ENCODE measurements around the gene CCNF. TPM values are rescaled to one million over a fixed set of nuclear protein-coding genes. Genes with fewer than 3 reads are reported as not detected.

CCNF gene
- total RNA-seq, 2 experiments from 2014 or later: 0.81 to 1.3 TPM

DNA sequence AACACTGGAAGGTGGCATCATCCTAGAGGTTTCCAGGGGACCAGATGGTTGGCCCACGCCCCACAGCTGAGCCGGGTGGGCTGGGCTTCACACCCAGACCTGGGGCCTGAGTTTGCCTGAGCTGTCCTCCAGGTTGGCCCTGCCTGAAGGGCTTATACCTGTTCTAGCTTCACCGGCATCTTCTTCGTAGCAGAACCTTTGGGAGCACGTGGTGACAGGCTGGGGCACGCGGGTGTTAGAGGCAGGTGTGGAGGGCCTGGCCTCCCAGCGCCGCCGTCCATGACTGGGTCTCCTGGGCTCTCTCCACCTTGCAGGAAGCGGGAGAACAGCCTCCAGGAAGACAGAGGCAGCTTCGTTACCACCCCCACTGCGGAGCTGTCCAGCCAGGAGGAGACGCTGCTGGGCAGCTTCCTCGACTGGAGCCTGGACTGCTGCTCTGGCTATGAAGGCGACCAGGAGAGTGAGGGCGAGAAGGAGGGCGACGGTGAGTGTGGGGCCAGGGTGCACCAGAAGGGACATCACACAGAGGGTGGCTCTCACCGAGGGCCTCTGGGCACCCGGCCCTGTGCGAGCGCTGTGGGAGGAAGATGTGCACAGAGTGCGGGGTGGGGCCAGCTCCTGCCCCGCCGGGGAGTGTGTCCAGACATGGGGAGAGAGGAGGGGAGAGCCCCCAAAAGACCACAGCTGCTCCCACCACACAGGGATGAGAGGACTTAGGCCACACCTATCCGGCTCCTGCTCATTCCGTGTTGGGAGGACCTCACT, 26.0 kb downstream of the CCNF start:
- Histone ChIP-seq H3K27ac (ENCODE audit: low read depth in 1 of 2, low read length in 2 of 2) (no peak overlapping the region), H3K9me3 (ENCODE audit: control insufficient read depth in 1 of 2, insufficient read depth in 1 of 2, low read length in 2 of 2) (no peaks in the 10 kb centered on the region), H3K4me1 (ENCODE audit: insufficient read depth, low read length) (peaks cover 16% of the 10 kb centered on the region), H3K4me3 (ENCODE audit: low read length) (no peak overlapping the region), H3K36me3 (ENCODE audit: insufficient read depth, low read length) (peaks cover 9% of the 10 kb centered on the region), H3K27me3 (ENCODE audit: control insufficient read depth in 1 of 2, insufficient read depth in 2 of 2, low read length in 2 of 2) (no peaks in the 10 kb centered on the region)
- Mint-ChIP-seq H3K36me3 (ENCODE audit: low read depth) (peaks cover 9% of the 10 kb centered on the region), H3K27ac (no peak overlapping the region), H3K9me3 (no peaks in the 10 kb centered on the region), H3K4me1 (ENCODE audit: low read depth) (peaks cover 5% of the 10 kb centered on the region), H3K4me3 (no peak overlapping the region), H3K27me3 (no peaks in the 10 kb centered on the region)
- POLR2A ChIA-PET: interaction anchor here (0.8 kb wide), 1 partner anchor 13 kb away, joined by 3 read pairs; no protein-coding TSS in a partner anchor
- intact Hi-C loops (cut with DNase I, micrococcal nuclease): no loop called here
- DNase-seq: no peak
- CTCF ChIA-PET: no interaction called here
- TF ChIP-seq, protein P1, sequence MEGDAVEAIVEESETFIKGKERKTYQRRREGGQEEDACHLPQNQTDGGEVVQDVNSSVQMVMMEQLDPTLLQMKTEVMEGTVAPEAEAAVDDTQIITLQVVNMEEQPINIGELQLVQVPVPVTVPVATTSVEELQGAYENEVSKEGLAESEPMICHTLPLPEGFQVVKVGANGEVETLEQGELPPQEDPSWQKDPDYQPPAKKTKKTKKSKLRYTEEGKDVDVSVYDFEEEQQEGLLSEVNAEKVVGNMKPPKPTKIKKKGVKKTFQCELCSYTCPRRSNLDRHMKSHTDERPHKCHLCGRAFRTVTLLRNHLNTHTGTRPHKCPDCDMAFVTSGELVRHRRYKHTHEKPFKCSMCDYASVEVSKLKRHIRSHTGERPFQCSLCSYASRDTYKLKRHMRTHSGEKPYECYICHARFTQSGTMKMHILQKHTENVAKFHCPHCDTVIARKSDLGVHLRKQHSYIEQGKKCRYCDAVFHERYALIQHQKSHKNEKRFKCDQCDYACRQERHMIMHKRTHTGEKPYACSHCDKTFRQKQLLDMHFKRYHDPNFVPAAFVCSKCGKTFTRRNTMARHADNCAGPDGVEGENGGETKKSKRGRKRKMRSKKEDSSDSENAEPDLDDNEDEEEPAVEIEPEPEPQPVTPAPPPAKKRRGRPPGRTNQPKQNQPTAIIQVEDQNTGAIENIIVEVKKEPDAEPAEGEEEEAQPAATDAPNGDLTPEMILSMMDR (IDR thresholded peaks at IDR 0.05): no peak
- ATAC-seq (ENCODE audit: poor library complexity): no peak

DNA sequence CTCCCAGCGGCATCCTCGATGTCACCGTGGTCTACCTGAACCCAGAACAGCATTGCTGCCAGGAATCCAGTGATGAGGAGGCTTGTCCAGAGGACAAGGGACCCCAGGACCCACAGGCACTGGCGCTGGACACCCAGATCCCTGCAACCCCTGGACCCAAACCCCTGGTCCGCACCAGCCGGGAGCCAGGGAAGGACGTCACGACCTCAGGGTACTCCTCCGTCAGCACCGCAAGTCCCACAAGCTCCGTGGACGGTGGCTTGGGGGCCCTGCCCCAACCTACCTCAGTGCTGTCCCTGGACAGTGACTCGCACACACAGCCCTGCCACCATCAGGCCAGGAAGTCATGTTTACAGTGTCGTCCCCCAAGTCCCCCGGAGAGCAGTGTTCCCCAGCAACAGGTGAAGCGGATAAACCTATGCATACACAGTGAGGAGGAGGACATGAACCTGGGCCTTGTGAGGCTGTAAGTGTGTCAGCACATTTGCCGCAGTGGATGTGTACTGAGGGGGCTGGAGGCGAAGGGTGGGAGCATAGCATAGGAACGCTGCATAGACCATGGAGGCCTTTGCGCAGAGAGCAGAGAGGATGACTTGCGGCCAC, 27.4 kb downstream of the CCNF start:
- Histone ChIP-seq H3K4me1 (ENCODE audit: insufficient read depth, low read length) (peaks cover 21% of the 10 kb centered on the region), H3K27me3 (ENCODE audit: control insufficient read depth in 1 of 2, insufficient read depth in 2 of 2, low read length in 2 of 2) (no peaks in the 10 kb centered on the region), H3K27ac (ENCODE audit: low read depth in 1 of 2, low read length in 2 of 2) (no peak overlapping the region), H3K9me3 (ENCODE audit: control insufficient read depth in 1 of 2, insufficient read depth in 1 of 2, low read length in 2 of 2) (no peaks in the 10 kb centered on the region), H3K36me3 (ENCODE audit: insufficient read depth, low read length) (peaks cover 7% of the 10 kb centered on the region), H3K4me3 (ENCODE audit: low read length) (no peak overlapping the region)
- intact Hi-C loops (cut with DNase I, micrococcal nuclease): no loop called here
- CTCF ChIA-PET: no interaction called here
- Mint-ChIP-seq H3K4me1 (ENCODE audit: low read depth) (peaks cover 5% of the 10 kb centered on the region), H3K36me3 (ENCODE audit: low read depth) (peaks cover 5% of the 10 kb centered on the region), H3K27ac (no peak overlapping the region), H3K27me3 (no peaks in the 10 kb centered on the region), H3K9me3 (no peaks in the 10 kb centered on the region), H3K4me3 (no peak overlapping the region)
- no peak for DNase-seq
- POLR2A ChIA-PET: no interaction called here
- TF ChIP-seq, protein P1 (IDR thresholded peaks at IDR 0.05): no peak
- no peak for ATAC-seq (ENCODE audit: poor library complexity)

DNA sequence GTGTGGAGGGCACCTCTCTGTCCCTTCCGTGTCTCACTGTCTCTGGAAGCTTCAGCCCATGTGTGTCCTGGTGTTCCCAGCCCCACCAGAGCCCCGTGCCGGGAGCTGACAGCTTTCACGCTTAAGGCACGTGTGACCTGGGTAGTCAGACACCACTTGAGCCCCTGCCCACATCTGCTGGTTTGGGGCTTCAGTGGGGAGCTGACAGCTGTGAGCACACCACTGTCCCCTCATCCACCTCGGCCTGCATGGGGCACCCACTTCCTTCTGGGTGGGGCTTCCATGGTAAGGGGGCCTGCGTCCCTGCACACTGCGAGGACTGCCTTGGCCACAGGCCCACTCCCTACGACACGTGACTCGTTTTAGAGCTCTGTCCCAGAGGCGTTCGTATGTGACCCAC, 28.0 kb downstream of the CCNF start:
- TF ChIP-seq, protein P1 (IDR thresholded peaks at IDR 0.05): no peak
- H3K9me3 ChIP-seq (ENCODE audit: control insufficient read depth in 1 of 2, insufficient read depth in 1 of 2, low read length in 2 of 2): no peaks in the 10 kb centered on the region
- DNase-seq (no peak), ATAC-seq (ENCODE audit: poor library complexity) (no peak)
- H3K27ac ChIP-seq (ENCODE audit: low read depth in 1 of 2, low read length in 2 of 2): no peak overlapping the region
- peaks cover 5% of the 10 kb centered on the region for H3K4me1 Mint-ChIP-seq (ENCODE audit: low read depth)
- no peak overlapping the region for H3K4me3 Mint-ChIP-seq
- H3K36me3 Mint-ChIP-seq (ENCODE audit: low read depth): peaks cover 5% of the 10 kb centered on the region
- no peaks in the 10 kb centered on the region for H3K27me3 ChIP-seq (ENCODE audit: control insufficient read depth in 1 of 2, insufficient read depth in 2 of 2, low read length in 2 of 2)
- no peaks in the 10 kb centered on the region for H3K9me3 Mint-ChIP-seq
- no peak overlapping the region for H3K27ac Mint-ChIP-seq
- POLR2A ChIA-PET: no interaction called here
- H3K4me3 ChIP-seq (ENCODE audit: low read length): no peak overlapping the region
- CTCF ChIA-PET: no interaction called here
- intact Hi-C loops (cut with DNase I, micrococcal nuclease): no loop called here
- H3K36me3 ChIP-seq (ENCODE audit: insufficient read depth, low read length): peaks cover 7% of the 10 kb centered on the region
- peaks cover 21% of the 10 kb centered on the region for H3K4me1 ChIP-seq (ENCODE audit: insufficient read depth, low read length)
- no peaks in the 10 kb centered on the region for H3K27me3 Mint-ChIP-seq

Data from CD4-positive, alpha-beta T cell (primary cell).